HepG2 (cell line): Measurements from ENCODE around the gene SURF2. TPM values are rescaled to one million over a fixed set of nuclear protein-coding genes. Genes with fewer than 3 reads are reported as not detected.
A peak's percentile ranks its signal among the peaks of the same experiment; 100 is the strongest.

Experiments
- ARNTL ChIP-seq: sonication (generic); formaldehyde crosslinking; IDR thresholded peaks from 2 replicates; pipeline ENCODE4 v1.4.0; 2020; ENCODE audit warnings: mild to moderate bottlenecking, missing genetic modification reagents
- DPF2 ChIP-seq: sonication (generic); formaldehyde crosslinking; IDR thresholded peaks from 2 replicates; pipeline ENCODE4 v1.4.0; 2020; ENCODE audit warnings: mild to moderate bottlenecking, low read depth, missing genetic modification reagents, borderline replicate concordance
- EP300 ChIP-seq, 3 experiments: sonication (generic) in 1 of 3; formaldehyde crosslinking in 1 of 3; IDR thresholded peaks; 2 replicates each; pipeline versions ENCODE4 v1.5.1 to v1.6.1; 2011 to 2020; ENCODE audit warnings: low read depth in 2 of 3, low read length in 2 of 3, borderline replicate concordance in 1 of 3, improper control_type of control experiment in 1 of 3, mild to moderate bottlenecking in 1 of 3, missing genetic modification reagents in 1 of 3, moderate library complexity in 1 of 3
- KLF6 ChIP-seq: IDR thresholded peaks from 2 replicates; pipeline ENCODE4 v1.8.0; 2016; ENCODE audit warnings: missing biosample characterization, missing genetic modification reagents
- MAFG ChIP-seq: sonication (generic); formaldehyde crosslinking; IDR thresholded peaks from 2 replicates; pipeline ENCODE4 v1.5.1; 2020; ENCODE audit warnings: mild to moderate bottlenecking, missing genetic modification reagents
- MBD4 ChIP-seq: IDR thresholded peaks from 2 replicates; pipeline ENCODE4 v1.6.1; 2012; ENCODE audit warnings: low read length, inconsistent platforms, borderline replicate concordance
- MEF2D ChIP-seq: sonication (generic); formaldehyde crosslinking; IDR thresholded peaks from 2 replicates; pipeline ENCODE4 v1.5.1; 2020; ENCODE audit warnings: mild to moderate bottlenecking, missing genetic modification reagents
- NFE2L2 ChIP-seq: fragments of 150-350 bp; IDR thresholded peaks from 2 replicates; pipeline ENCODE4 v1.6.1; 2014; ENCODE audit warnings: low read length
- NR1H2 ChIP-seq: sonication (generic); formaldehyde crosslinking; IDR thresholded peaks from 2 replicates; pipeline ENCODE4 v1.8.1; 2022; ENCODE audit warnings: low read depth, missing genetic modification reagents, borderline replicate concordance
- PCBP2 ChIP-seq: fragments of 200-400 bp; formaldehyde crosslinking; optimal IDR thresholded peaks from 2 replicates; pipeline ENCODE3; 2018; ENCODE audit warnings: low read length, low read depth; ENCODE audit not compliant: poor library complexity, severe bottlenecking
- POLR2AphosphoS5 ChIP-seq: IDR thresholded peaks from 2 replicates; pipeline ENCODE4 v1.6.1; 2012; ENCODE audit warnings: low read depth, low read length
- POLR2G ChIP-seq: fragments of 200-400 bp; formaldehyde crosslinking; IDR thresholded peaks from 2 replicates; pipeline ENCODE4 v1.6.1; 2018; ENCODE audit warnings: mild to moderate bottlenecking, low read depth, low read length, moderate library complexity
- PRPF4 ChIP-seq: fragments of 200-400 bp; formaldehyde crosslinking; IDR thresholded peaks from 2 replicates; pipeline ENCODE4 v1.6.1; 2016; ENCODE audit warnings: low read length, low read depth; ENCODE audit not compliant: poor library complexity, severe bottlenecking
- SMAD3 ChIP-seq: sonication (generic); formaldehyde crosslinking; IDR thresholded peaks from 2 replicates; pipeline ENCODE4 v1.4.0; 2020; ENCODE audit warnings: missing genetic modification reagents
- SRY ChIP-seq: sonication (generic); formaldehyde crosslinking; IDR thresholded peaks from 2 replicates; pipeline ENCODE4 v1.8.0; 2022; ENCODE audit warnings: mild to moderate bottlenecking, missing genetic modification reagents
- STAG1 ChIP-seq: sonication (generic); formaldehyde crosslinking; IDR thresholded peaks from 2 replicates; pipeline ENCODE4 v1.4.0; 2020; ENCODE audit warnings: missing genetic modification reagents
- TARDBP ChIP-seq: sonication (generic); formaldehyde crosslinking; IDR thresholded peaks from 2 replicates; pipeline ENCODE4 v1.8.0; 2022; ENCODE audit warnings: mild to moderate bottlenecking, missing genetic modification reagents
- YY1 ChIP-seq: IDR thresholded peaks from 2 replicates; pipeline ENCODE4 v1.6.1; 2011; ENCODE audit warnings: low read length, low read depth, moderate library complexity, mild to moderate bottlenecking; ENCODE audit not compliant: insufficient read depth, insufficient replicate concordance
- ZBTB8A ChIP-seq: sonication (generic); formaldehyde crosslinking; IDR thresholded peaks from 2 replicates; pipeline ENCODE4 v1.4.0; 2020; ENCODE audit warnings: mild to moderate bottlenecking, low read depth, missing genetic modification reagents, borderline replicate concordance
- ZNF12 ChIP-seq: sonication (generic); formaldehyde crosslinking; IDR thresholded peaks from 2 replicates; pipeline ENCODE4 v1.5.0; 2020; ENCODE audit warnings: missing genetic modification reagents
- ZNF251 ChIP-seq: sonication (generic); formaldehyde crosslinking; IDR thresholded peaks from 2 replicates; pipeline ENCODE4 v1.9.0; 2021; ENCODE audit warnings: mild to moderate bottlenecking, missing genetic modification reagents
- ZNF546 ChIP-seq: sonication (generic); formaldehyde crosslinking; conservative IDR thresholded peaks from 2 replicates; pipeline ENCODE4 v1.8.1; 2023; ENCODE audit warnings: mild to moderate bottlenecking, missing genetic modification reagents
- ZNF616 ChIP-seq: sonication (generic); formaldehyde crosslinking; IDR thresholded peaks from 2 replicates; pipeline ENCODE4 v1.5.0; 2020; ENCODE audit warnings: low read depth, mild to moderate bottlenecking, missing genetic modification reagents
- polyA plus RNA-seq, 8 experiments: library from polyadenylated mRNA; depleted of rRNA in 3 of 8; stranded (reverse) in 7 of 8; unstranded in 1 of 8; fragments of >200 nt; fragmentation: Illumina TruSeq in 4 of 8; extraction: Trizol in 4 of 8; gene quantifications; 2 replicates each; pipeline versions ENCODE4 v1.2.1 to v1.2.3, GENCODE V29; 2011 to 2016; ENCODE audit warnings: low read depth in 4 of 8, missing spikeins in 1 of 8, mixed read lengths in 1 of 8; ENCODE audit not compliant: insufficient read depth in 1 of 8
- total RNA-seq, 5 experiments: library from RNA; depleted of rRNA; stranded (reverse); fragments of >200 nt; fragmentation: Illumina TruSeq; extraction: Trizol; gene quantifications; 2 replicates each; pipeline ENCODE4 v1.2.3, GENCODE V29; 2016; ENCODE audit warnings: low read depth in 1 of 5
- TF ChIP-seq, protein P1 (sequence below): IDR thresholded peaks from 2 replicates; pipeline ENCODE4 v1.6.1; 2016; ENCODE audit warnings: missing genetic modification reagents, missing compliant biosample characterization
- TF ChIP-seq, protein P2 (sequence below): sonication (generic); formaldehyde crosslinking; IDR thresholded peaks from 2 replicates; pipeline ENCODE4 v1.4.0; 2020; ENCODE audit warnings: mild to moderate bottlenecking, missing genetic modification reagents
- TF ChIP-seq, protein P3 (sequence below): sonication (generic); formaldehyde crosslinking; IDR thresholded peaks from 2 replicates; pipeline ENCODE4 v1.9.0; 2022; ENCODE audit warnings: low read depth, missing genetic modification reagents
- TF ChIP-seq, protein P4 (sequence below): sonication (generic); formaldehyde crosslinking; IDR thresholded peaks from 2 replicates; pipeline ENCODE4 v1.5.1; 2020; ENCODE audit warnings: missing genetic modification reagents, mild to moderate bottlenecking, borderline replicate concordance

SURF2 gene
- total and polyA plus RNA-seq, 2 of the 13 experiments (the other 11 are each of a cell fraction or from before 2014, with no cell fraction given): 6.3 to 13.6 TPM

DNA sequence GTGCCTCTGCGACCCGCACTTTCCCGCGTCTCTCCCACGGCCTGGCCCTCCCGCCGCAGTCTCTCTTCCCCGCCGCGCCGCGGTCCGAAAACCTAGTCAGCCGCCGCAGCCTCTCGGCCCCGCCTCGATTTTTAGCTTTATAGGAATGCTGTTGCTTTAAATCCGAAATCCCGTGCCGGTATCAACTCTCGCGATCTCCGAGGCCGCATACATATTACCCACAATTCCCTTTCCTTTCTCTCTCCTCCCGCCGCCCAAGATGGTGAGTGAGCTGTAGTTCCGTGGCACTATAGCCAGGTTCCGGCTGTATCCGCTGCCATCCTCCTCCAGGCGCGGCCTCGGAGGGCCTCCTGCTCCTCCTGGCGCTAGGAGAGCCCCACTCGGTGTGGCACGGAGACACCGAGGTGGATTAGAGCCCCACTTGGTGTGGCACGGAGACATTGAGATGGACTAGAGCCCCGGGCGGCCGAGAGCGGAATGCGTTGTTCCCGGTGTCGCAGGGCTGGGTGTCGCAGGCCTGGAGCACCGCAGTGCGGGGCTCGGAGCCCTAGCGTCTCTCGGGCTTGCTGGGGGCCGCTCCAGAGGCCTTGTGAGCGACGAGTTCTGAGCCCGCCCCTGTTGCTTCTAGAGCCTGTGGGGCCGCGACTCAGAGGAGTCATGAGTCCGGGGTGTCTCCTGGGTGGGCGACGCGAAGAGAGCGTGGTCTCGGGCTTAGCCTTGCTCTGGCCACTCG lies 8.2 kb upstream of the SURF2 start, which contains the start of the genes MED22 and RPL7A (continued):
- TF ChIP-seq, protein P1, sequence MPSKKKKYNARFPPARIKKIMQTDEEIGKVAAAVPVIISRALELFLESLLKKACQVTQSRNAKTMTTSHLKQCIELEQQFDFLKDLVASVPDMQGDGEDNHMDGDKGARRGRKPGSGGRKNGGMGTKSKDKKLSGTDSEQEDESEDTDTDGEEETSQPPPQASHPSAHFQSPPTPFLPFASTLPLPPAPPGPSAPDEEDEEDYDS: peak; percentile 98
- TF ChIP-seq ZNF546 (CRISPR knock-in tag): no peak; the same call in none of the 2 replicates
- TF ChIP-seq MEF2D (CRISPR knock-in tag): no peak; the same call in 1 of the 2 replicates
- TF ChIP-seq, protein P2, sequence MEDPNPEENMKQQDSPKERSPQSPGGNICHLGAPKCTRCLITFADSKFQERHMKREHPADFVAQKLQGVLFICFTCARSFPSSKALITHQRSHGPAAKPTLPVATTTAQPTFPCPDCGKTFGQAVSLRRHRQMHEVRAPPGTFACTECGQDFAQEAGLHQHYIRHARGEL: no peak
- TF ChIP-seq STAG1 (CRISPR knock-in tag): no peak
- no peak for TF ChIP-seq ZNF251 (CRISPR knock-in tag)
- TF ChIP-seq EP300 (IDR thresholded peaks at IDR 0.05; ENCODE audit: low read depth in 2 of 2, low read length in 2 of 2): 0 out of 4 replicates have a peak, but pooled peaks of 1 of the 2 experiments have one; percentile 26
- TF ChIP-seq EP300 (CRISPR knock-in tag; IDR thresholded peaks at IDR 0.05; ENCODE audit: borderline replicate concordance): no peak
- no peak for TF ChIP-seq DPF2
- no peak; the same call in none of the 2 replicates for TF ChIP-seq SRY
- TF ChIP-seq PCBP2: no peak
- peak; percentile 87 for TF ChIP-seq KLF6 (CRISPR knock-in tag)
- TF ChIP-seq, protein P3, sequence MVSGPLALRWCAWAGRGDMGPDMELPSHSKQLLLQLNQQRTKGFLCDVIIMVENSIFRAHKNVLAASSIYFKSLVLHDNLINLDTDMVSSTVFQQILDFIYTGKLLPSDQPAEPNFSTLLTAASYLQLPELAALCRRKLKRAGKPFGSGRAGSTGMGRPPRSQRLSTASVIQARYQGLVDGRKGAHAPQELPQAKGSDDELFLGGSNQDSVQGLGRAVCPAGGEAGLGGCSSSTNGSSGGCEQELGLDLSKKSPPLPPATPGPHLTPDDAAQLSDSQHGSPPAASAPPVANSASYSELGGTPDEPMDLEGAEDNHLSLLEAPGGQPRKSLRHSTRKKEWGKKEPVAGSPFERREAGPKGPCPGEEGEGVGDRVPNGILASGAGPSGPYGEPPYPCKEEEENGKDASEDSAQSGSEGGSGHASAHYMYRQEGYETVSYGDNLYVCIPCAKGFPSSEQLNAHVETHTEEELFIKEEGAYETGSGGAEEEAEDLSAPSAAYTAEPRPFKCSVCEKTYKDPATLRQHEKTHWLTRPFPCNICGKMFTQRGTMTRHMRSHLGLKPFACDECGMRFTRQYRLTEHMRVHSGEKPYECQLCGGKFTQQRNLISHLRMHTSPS (CRISPR knock-in tag): no peak; the same call in 1 of the 2 replicates
- no peak for TF ChIP-seq MBD4
- TF ChIP-seq TARDBP (CRISPR knock-in tag): no peak; the same call in 1 of the 2 replicates
- no peak for TF ChIP-seq PRPF4
- TF ChIP-seq ARNTL (CRISPR knock-in tag): no peak
- TF ChIP-seq, protein P4, sequence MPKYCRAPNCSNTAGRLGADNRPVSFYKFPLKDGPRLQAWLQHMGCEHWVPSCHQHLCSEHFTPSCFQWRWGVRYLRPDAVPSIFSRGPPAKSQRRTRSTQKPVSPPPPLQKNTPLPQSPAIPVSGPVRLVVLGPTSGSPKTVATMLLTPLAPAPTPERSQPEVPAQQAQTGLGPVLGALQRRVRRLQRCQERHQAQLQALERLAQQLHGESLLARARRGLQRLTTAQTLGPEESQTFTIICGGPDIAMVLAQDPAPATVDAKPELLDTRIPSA (CRISPR knock-in tag): 0 out of 2 replicates have a peak, but pooled peaks have one; percentile 87
- 0 out of 2 replicates have a peak, but pooled peaks have one; percentile 25 for TF ChIP-seq NR1H2 (CRISPR knock-in tag)
- TF ChIP-seq POLR2AphosphoS5: peak; percentile 100
- TF ChIP-seq NFE2L2: no peak
- no peak for TF ChIP-seq ZNF616
- peak; percentile 69; the same call in 1 of the 2 replicates for TF ChIP-seq SMAD3 (CRISPR knock-in tag)
- no peak for TF ChIP-seq ZBTB8A
- peak; percentile 91 for TF ChIP-seq YY1
- TF ChIP-seq MAFG: no peak
- TF ChIP-seq ZNF12: no peak
- peak; percentile 99 for TF ChIP-seq POLR2G
